HepG2 (cell line): ENCODE measurements around the gene TAPBP. TPM values are rescaled to one million over a fixed set of nuclear protein-coding genes. Genes with fewer than 3 reads are reported as not detected.

Source experiments
- CBX2 ChIP-seq, 2 experiments: fragments of 200-600 bp in 1 of 2; sonication (generic); formaldehyde crosslinking in 1 of 2; IDR thresholded peaks; 2 replicates each; pipeline versions ENCODE4 v1.7.0 to v1.8.1; 2018 to 2022; ENCODE audit warnings: low read depth in 2 of 2, low read length in 1 of 2, mild to moderate bottlenecking in 1 of 2, missing genetic modification reagents in 1 of 2
- HNRNPLL ChIP-seq: fragments of 200-400 bp; formaldehyde crosslinking; IDR thresholded peaks from 2 replicates; pipeline ENCODE4 v1.6.1; 2017; ENCODE audit warnings: mild to moderate bottlenecking, low read depth, low read length; ENCODE audit not compliant: poor library complexity, severe bottlenecking
- MTERF4 ChIP-seq: sonication (generic); formaldehyde crosslinking; IDR thresholded peaks from 2 replicates; pipeline ENCODE4 v1.8.0; 2023; ENCODE audit warnings: mild to moderate bottlenecking, missing genetic modification reagents
- SRY ChIP-seq: sonication (generic); formaldehyde crosslinking; IDR thresholded peaks from 2 replicates; pipeline ENCODE4 v1.8.0; 2022; ENCODE audit warnings: mild to moderate bottlenecking, missing genetic modification reagents
- TCF7 ChIP-seq: sonication (generic); IDR thresholded peaks from 2 replicates; pipeline ENCODE4 v1.6.1; 2016; ENCODE audit warnings: antibody characterized with exemption, low read depth
- TOPORS ChIP-seq: sonication (generic); formaldehyde crosslinking; IDR thresholded peaks from 2 replicates; pipeline ENCODE4 v1.8.0; 2023; ENCODE audit warnings: mild to moderate bottlenecking, missing genetic modification reagents
- USF2 ChIP-seq, 2 experiments: sonication (generic) in 1 of 2; formaldehyde crosslinking in 1 of 2; IDR thresholded peaks; 2 replicates each; pipeline versions ENCODE4 v1.5.1 to v1.6.1; 2011 to 2020; ENCODE audit warnings: borderline replicate concordance in 1 of 2, low read depth in 1 of 2, low read length in 1 of 2, mild to moderate bottlenecking in 1 of 2, missing genetic modification reagents in 1 of 2, moderate library complexity in 1 of 2
- ZMYM4 ChIP-seq: sonication (generic); formaldehyde crosslinking; IDR thresholded peaks from 2 replicates; pipeline ENCODE4 v1.8.1; 2023; ENCODE audit warnings: mild to moderate bottlenecking, missing genetic modification reagents
- ZNF337 ChIP-seq: sonication (generic); formaldehyde crosslinking; IDR thresholded peaks from 2 replicates; pipeline ENCODE4 v1.5.1; 2020; ENCODE audit warnings: missing genetic modification reagents, low read depth, mild to moderate bottlenecking, borderline replicate concordance
- ZNF570 ChIP-seq: sonication (generic); formaldehyde crosslinking; IDR thresholded peaks from 2 replicates; pipeline ENCODE4 v1.4.0; 2020; ENCODE audit warnings: mild to moderate bottlenecking, missing genetic modification reagents, borderline replicate concordance
- ZNF639 ChIP-seq: conservative IDR thresholded peaks from 2 replicates; pipeline ENCODE4 v1.6.1; 2018; ENCODE audit warnings: missing genetic modification reagents
- polyA plus RNA-seq, 8 experiments: library from polyadenylated mRNA; depleted of rRNA in 3 of 8; stranded (reverse) in 7 of 8; unstranded in 1 of 8; fragments of >200 nt; fragmentation: Illumina TruSeq in 4 of 8; extraction: Trizol in 4 of 8; gene quantifications; 2 replicates each; pipeline versions ENCODE4 v1.2.1 to v1.2.3, GENCODE V29; 2011 to 2016; ENCODE audit warnings: low read depth in 4 of 8, missing spikeins in 1 of 8, mixed read lengths in 1 of 8; ENCODE audit not compliant: insufficient read depth in 1 of 8
- total RNA-seq, 5 experiments: library from RNA; depleted of rRNA; stranded (reverse); fragments of >200 nt; fragmentation: Illumina TruSeq; extraction: Trizol; gene quantifications; 2 replicates each; pipeline ENCODE4 v1.2.3, GENCODE V29; 2016; ENCODE audit warnings: low read depth in 1 of 5
- TF ChIP-seq, protein P1 (sequence below): sonication (generic); formaldehyde crosslinking; IDR thresholded peaks from 2 replicates; pipeline ENCODE4 v1.4.0; 2020; ENCODE audit warnings: missing genetic modification reagents, mild to moderate bottlenecking, borderline replicate concordance

TAPBP gene
- total and polyA plus RNA-seq, 2 of the 13 experiments (the other 11 are each of a cell fraction or from before 2014, with no cell fraction given), result 27.4 to 32.3 TPM

DNA sequence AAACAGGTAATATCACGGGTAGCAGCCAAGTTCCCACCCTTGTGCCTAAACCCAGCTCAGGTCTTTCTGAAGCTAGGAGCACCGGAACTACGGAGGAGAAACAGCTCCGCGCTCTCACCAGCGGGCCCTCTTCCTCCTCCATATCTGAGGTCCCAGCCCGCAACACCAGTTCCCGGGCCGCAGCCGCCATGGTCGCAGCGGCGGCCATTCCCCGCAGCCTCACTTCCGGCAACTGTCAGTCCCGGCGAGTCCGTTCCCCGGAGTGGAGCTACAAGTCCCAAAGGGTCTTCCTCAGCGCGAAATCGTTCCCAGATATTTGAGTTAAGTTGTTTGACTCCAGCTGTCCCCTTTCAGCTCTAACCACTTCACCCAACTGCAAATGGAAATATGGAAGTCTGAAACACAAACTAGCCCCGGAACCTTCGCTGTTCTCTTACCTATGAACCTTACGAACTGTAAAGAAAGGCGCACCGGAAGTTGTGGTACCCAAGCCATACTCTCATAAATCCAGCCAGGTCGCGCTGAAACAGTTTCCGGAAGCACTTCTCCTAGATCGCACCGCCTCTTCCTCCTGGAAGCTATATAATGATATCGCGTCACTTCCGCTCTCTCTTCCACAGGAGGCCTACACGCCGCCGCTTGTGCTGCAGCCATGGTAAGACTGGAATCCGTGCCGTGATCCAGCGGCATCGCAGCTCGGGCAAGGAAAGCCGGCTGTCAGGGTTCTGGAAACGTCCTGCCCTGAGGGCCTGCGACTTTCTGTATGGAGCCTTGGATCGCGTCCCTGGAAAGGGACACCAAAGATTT, 42.2 kb downstream of the TAPBP start, which contains the start of the genes RPS18 and VPS52 (continued):
- TF ChIP-seq USF2 (IDR thresholded peaks at IDR 0.05; ENCODE audit: low read depth, low read length), result no peak
- TF ChIP-seq USF2 (CRISPR knock-in tag; IDR thresholded peaks at IDR 0.05; ENCODE audit: borderline replicate concordance), result no peak
- TF ChIP-seq HNRNPLL, result peak; percentile 44
- no peak for TF ChIP-seq ZNF570 (CRISPR knock-in tag)
- TF ChIP-seq ZNF337 (CRISPR knock-in tag), result peak; percentile 83; the same call in 1 of the 2 replicates
- TF ChIP-seq ZNF639 (CRISPR knock-in tag), result peak; percentile 90
- 0 out of 2 replicates have a peak, but pooled peaks have one; percentile 26 for TF ChIP-seq TCF7
- TF ChIP-seq, protein P1, sequence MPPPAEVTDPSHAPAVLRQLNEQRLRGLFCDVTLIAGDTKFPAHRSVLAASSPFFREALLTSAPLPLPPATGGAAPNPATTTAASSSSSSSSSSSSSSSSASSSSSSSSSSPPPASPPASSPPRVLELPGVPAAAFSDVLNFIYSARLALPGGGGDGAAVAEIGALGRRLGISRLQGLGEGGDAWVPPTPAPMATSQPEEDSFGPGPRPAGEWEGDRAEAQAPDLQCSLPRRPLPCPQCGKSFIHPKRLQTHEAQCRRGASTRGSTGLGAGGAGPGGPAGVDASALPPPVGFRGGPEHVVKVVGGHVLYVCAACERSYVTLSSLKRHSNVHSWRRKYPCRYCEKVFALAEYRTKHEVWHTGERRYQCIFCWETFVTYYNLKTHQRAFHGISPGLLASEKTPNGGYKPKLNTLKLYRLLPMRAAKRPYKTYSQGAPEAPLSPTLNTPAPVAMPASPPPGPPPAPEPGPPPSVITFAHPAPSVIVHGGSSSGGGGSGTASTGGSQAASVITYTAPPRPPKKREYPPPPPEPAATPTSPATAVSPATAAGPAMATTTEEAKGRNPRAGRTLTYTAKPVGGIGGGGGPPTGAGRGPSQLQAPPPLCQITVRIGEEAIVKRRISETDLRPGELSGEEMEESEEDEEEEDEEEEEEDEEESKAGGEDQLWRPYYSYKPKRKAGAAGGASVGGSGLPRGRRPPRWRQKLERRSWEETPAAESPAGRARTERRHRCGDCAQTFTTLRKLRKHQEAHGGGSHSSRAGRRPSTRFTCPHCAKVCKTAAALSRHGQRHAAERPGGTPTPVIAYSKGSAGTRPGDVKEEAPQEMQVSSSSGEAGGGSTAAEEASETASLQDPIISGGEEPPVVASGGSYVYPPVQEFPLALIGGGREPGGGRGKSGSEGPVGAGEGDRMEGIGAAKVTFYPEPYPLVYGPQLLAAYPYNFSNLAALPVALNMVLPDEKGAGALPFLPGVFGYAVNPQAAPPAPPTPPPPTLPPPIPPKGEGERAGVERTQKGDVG (CRISPR knock-in tag), result peak; percentile 36; the same call in 1 of the 2 replicates
- TF ChIP-seq CBX2 (IDR thresholded peaks at IDR 0.05; ENCODE audit: low read depth, low read length), result no peak
- no peak for TF ChIP-seq CBX2 (CRISPR knock-in tag; IDR thresholded peaks at IDR 0.05; ENCODE audit: low read depth)
- TF ChIP-seq ZMYM4 (CRISPR knock-in tag), result peak; percentile 81
- TF ChIP-seq MTERF4, result peak; percentile 88
- peak; percentile 46; the same call in 1 of the 2 replicates for TF ChIP-seq SRY (CRISPR knock-in tag)
- TF ChIP-seq TOPORS (CRISPR knock-in tag), result peak; percentile 58
